Activated T-helper 1 cell treated with anti-CD3 and anti-CD28 coated beads, Interleukin-2, amount 50 U/mL, for 16 hours (primary cell): ENCODE results near the gene STX12.

Experiments
- DNase-seq, 2 donors: peaks; one replicate each; pipeline ENCODE4 v3.0.0-alpha.2; 2020; ENCODE audit warnings: low read depth in 1 of 2, low spot score in 1 of 2

Gene STX12

DNA sequence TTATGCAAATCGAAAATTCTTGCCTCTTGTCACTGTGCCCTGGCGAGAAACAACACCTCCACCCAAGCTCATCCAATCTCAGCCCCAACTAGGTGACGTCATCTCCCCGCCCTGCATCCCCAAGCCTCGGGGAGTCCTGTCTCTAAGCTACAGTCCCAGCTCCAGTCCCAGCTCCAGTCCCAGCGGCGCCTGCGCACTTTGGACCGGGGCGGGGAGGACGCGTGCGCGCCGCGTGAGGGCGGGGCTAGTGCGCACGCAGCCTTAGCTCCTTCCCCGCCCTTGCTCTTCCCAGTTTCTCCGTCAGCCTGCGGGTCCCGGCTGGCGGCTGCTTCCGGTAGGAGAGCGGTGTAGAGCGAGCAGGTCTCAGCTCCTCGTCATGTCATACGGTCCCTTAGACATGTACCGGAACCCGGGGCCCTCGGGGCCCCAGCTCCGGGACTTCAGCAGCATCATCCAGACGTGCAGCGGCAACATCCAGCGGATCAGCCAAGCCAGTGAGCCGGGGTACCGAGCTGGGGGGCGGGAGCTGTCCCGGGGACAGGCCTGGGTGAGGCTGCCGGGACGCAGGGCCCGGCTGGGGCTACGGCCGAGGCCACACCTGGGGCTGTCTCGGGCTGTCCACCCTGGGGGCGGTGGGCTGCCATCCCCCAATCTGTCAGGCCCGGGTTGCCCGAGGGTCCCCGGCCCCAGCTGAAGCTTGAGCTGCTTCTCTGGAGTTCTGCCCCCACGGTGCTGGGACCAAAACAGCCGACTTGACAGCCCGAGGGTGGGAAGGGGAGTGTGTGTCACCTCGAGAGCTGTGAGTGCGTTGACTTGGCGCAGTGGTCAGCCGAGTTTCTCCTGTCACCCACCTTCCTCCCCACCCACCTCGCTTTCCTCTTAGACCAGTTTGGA lies at the start of gene STX12:
TSS of gene STX12 (plus strand) at position 288 of the 894 bp plus-strand sequence. CDS start at position 377, 89 bp downstream.
- DNase-seq = peak; percentile 95 to 97

GRCh38 chr1:27724961-27725373 lies 48.1 kb upstream of the STX12 start:
- no peak for DNase-seq

GRCh38 chr1:27725374-27726172 lies 47.4 kb upstream of the STX12 start, which contains the start of gene FAM76A:
Gene FAM76A, plus strand, starts transcription at chr1:27725961. Its CDS starts 120 bp downstream, at chr1:27726081.
- DNase-seq = peak; percentile 98 to 99

GRCh38 chr1:27726173-27727044 lies 46.6 kb upstream of the STX12 start:
- DNase-seq = peak in 1 of 2 donors; percentile 6

- DNase-seq = no peak
These were observed 45.9 kb upstream of the STX12 start for GRCh38 chr1:27727126-27727525.

DNA sequence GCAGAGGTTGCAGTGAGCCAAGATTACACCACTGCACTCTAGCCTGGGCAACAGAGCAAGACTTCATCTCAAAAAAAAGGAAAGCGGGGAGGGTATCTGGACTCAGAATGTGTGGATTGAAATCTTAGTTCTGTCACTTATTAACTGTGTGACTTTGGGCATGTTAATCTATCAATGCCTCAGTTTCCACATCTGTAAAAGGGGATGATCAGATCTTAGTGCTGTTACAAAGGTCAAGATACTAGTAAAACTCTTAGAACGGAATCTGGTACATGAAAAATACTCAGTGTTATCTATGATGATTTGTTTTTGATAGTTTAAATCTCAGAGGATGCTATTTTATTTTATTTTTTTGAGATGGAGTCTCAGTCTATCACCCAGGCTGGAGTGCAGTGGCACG lies 36.8 kb upstream of the STX12 start:
- DNase-seq = no peak

DNA sequence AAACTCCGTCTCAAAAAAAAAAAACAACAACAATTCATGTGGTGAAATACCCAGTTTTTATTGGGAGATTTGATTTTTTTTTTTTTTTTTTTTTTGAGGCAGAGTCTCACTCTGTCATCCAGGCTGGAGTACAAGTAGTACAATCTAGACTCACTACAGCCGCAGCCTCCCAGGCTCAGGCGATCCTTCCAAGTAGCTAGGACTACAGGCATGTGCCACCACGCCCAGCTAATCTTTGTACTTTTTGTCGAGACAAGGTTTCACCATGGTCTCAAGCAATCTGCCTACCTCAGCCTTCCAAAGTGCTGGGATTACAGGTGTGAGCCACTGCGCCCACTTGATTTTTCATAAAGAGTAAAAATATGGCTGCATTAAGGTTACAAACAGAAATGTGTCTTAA lies 31.9 kb upstream of the STX12 start:
- no peak for DNase-seq

GRCh38 chr1:27744556-27744955 lies 28.5 kb upstream of the STX12 start:
- DNase-seq = no peak

DNA sequence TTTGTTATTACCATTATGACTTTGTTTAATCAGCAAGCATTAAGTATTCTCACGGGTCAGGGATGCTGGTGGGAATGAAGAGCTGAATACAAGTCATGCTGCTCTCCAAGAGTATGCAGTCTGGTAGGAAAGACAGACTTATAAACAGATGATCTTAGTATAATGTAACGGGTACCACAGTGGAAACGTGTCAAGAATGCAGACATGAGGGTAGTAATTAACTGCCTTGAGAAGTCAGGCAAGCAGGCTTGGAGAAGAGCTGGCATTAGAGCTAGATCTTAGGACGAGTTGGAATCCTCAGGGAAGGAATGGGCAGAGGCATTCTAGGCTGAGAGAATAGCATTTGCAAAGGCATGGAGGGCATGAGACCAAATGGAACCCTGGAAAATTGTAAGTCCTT lies 27.6 kb upstream of the STX12 start:
- DNase-seq = no peak

DNA sequence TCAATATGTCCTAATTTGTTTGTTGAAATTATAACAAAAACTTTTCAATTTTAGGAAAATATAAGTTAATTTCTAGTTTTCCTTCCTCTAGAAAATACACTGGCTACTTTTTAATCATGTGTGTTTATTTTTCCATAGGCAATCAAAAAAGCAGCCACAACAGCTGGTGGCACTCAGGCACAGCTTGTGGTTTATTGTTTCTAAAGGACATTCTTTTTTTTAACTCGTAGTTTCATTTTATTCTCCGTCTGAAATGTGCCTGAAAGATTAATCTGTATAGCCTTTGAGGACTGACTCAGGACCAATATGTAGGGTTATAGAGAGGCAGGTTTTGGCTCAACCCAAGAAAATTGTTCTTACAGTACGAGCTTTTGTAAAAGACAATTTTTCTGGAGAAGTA lies 20.7 kb upstream of the STX12 start:
- no peak for DNase-seq

GRCh38 chr1:27755286-27755685 lies 17.7 kb upstream of the STX12 start:
- DNase-seq = no peak

DNA sequence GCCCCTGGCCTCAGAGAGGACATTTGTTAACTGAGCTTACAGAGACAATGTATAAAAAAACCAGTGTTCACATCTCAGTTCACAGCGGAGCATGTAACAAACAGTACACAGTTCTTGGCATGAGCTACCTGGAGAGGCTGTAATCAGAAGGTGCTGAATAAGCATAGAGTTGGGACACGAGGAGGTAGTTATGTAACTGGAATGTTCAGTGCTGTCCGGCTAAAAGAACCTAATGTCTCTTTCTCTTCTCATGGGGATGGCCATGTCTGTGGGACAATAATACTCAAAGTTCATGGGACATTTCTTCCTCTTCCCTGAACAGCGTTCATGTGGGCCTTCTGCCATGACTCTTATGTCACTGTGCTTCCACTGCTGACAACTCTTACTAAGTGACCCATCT lies 17.2 kb upstream of the STX12 start:
- no peak for DNase-seq

DNA sequence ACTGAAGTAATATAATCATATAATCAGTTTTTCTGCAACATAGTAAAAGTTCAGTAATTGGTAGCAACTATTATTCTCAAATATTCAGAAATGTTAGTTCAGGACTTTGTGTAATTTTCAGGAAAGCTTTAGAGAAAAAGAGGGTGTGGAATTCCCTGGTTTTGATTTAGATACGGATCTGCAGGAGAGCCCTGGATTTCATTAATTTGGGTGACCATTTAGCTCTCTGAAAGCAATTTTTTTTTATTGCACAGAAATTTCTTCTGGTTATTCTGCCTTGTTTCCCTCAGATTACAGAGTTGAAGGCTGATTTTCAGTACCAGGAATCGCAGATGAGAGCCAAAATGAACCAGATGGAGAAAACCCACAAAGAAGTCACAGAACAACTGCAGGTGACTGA lies 13.8 kb upstream of the STX12 start:
- no peak for DNase-seq

DNA sequence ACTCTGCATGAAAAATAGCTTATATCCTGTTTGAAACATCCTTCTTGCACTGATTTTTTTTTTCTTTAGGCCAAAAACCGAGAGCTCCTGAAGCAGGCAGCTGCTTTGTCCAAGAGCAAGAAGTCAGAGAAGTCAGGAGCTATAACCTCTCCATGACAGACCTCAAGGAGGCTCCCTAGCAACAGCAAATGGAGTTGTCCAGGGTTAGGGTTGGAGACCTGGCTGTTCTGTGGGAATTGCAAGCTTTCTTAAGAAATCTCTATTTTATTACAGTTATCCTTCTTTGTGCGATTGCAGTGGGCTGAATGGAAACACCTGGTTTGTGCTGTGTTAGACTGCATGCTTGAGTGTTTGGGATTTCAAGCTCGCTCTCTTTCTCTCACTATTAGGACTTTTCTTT lies 12.6 kb upstream of the STX12 start:
- no peak for DNase-seq

DNA sequence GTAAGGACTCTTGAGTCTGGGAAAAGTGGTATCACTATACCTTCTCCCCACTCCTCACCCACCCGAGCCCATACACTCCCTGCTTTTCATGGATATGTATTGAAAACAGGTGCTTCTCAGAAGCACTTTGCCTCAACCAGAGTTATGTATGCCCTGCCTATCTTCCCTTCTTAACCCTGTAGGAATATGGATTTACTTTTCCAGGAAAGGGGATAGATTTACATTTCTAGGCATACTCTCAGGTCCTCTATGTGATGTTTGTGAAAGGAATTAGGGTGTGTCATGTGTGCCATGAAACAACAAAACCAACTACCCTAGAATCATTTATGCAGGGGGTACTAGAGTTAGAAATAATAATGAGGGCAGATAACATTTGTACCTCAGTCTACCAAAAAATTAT lies 11.0 kb upstream of the STX12 start:
- no peak for DNase-seq

DNA sequence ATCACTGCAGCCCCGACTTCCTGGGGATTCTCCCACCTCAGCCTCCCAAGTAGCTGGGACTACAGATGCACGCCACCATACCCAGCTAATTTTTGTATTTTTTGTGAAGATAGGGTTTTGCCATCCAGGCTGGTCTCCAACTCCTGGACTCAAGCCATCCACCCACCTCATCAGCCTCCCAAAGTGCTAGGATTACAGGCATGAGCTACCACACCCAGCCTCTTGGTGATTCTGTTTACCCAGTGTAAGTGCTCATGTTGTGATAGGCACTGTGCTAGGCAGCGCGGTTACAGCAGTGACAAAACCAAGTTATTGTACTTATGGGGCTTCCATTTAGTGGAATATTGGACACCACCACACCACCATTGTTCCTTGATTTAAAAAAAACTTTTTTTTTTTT lies 9.7 kb upstream of the STX12 start:
- DNase-seq = no peak

GRCh38 chr1:27770293-27770830 lies 2.7 kb upstream of the STX12 start:
- no peak for DNase-seq

- DNase-seq = no peak
These were observed 735 bp upstream of the STX12 start for GRCh38 chr1:27772036-27772931.

GRCh38 chr1:27773826-27774445 lies 917 bp downstream of the STX12 start:
- no peak for DNase-seq
